ENCODE results near the gene B3GALT6.

DNA sequence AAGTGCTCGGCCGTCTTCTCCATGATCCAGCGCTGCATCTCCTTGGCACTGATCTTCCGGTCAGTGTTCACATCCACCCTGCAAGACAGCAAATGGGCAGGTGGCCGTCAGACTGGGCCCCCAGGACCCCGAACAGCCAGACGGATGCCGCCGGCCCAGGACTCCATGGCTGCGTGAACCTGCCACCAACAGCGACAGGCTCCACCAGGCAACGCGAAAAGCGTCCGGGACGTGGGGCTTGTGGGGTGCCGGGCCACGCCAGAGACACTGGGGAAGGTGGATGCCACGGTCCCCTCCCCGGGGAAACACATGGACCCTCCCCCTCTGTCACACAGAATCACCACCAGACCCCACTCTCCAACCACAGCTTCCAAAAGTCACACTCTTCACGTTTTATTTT is 8.1 kb upstream of the B3GALT6 start:
- TF ChIP-seq, protein P1, sequence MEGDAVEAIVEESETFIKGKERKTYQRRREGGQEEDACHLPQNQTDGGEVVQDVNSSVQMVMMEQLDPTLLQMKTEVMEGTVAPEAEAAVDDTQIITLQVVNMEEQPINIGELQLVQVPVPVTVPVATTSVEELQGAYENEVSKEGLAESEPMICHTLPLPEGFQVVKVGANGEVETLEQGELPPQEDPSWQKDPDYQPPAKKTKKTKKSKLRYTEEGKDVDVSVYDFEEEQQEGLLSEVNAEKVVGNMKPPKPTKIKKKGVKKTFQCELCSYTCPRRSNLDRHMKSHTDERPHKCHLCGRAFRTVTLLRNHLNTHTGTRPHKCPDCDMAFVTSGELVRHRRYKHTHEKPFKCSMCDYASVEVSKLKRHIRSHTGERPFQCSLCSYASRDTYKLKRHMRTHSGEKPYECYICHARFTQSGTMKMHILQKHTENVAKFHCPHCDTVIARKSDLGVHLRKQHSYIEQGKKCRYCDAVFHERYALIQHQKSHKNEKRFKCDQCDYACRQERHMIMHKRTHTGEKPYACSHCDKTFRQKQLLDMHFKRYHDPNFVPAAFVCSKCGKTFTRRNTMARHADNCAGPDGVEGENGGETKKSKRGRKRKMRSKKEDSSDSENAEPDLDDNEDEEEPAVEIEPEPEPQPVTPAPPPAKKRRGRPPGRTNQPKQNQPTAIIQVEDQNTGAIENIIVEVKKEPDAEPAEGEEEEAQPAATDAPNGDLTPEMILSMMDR (IDR thresholded peaks at IDR 0.05), result no peak
- no peak for TF ChIP-seq ZFX (IDR thresholded peaks at IDR 0.05; ENCODE audit: borderline replicate concordance)

All from 22Rv1 (cell line).